MCF 10A (cell line): ENCODE results near the gene GTSE1. TPM values are rescaled to one million over a fixed set of nuclear protein-coding genes. Genes with fewer than 3 reads are reported as not detected.

Experiments
- BruUV-seq: library from RNA; stranded (reverse); fragments of 400-500 nt; replicated peaks from 2 replicates; lab custom pipeline; 2021; lab: Mats Ljungman, UMichigan
- CTCF ChIA-PET: fragments of 300-600 bp; sonication (Branson Sonifier 250); formaldehyde crosslinking; extraction: SDS; loops from one replicate; lab custom pipeline; 2021; ENCODE audit warnings: antibody characterized with exemption, inconsistent platforms; lab: Yijun Ruan, JAX
- POLR2A ChIA-PET: fragments of 300-600, 350-650 bp; sonication (Branson Sonifier 250); formaldehyde crosslinking; extraction: SDS; loops from one replicate; lab custom pipeline; 2020; ENCODE audit warnings: antibody characterized with exemption, inconsistent platforms; lab: Yijun Ruan, JAX
- DNase-seq: peaks from one replicate; pipeline ENCODE4 v3.0.0-alpha.2; 2018; ENCODE audit not compliant: unreplicated experiment
- H3K27ac Mint-ChIP-seq: one replicate; pipeline ENCODE4 v1.8.0; 2022; ENCODE audit warnings: mild to moderate bottlenecking, low read depth, mixed read lengths; ENCODE audit not compliant: unreplicated experiment
- H3K27me3 Mint-ChIP-seq: one replicate; pipeline ENCODE4 v1.8.0; 2022; ENCODE audit warnings: mixed read lengths; ENCODE audit not compliant: insufficient read depth, unreplicated experiment
- H3K36me3 Mint-ChIP-seq: one replicate; pipeline ENCODE4 v1.8.0; 2022; ENCODE audit warnings: mild to moderate bottlenecking, moderate library complexity, mixed read lengths; ENCODE audit not compliant: insufficient read depth, unreplicated experiment
- H3K4me1 Mint-ChIP-seq: one replicate; pipeline ENCODE4 v1.8.0; 2022; ENCODE audit warnings: mixed read lengths; ENCODE audit not compliant: insufficient read depth, unreplicated experiment
- H3K4me3 Mint-ChIP-seq: one replicate; pipeline ENCODE4 v1.8.0; 2022; ENCODE audit warnings: mild to moderate bottlenecking, moderate library complexity, mixed read lengths; ENCODE audit not compliant: unreplicated experiment
- H3K9me3 Mint-ChIP-seq: one replicate; pipeline ENCODE4 v1.8.0; 2022; ENCODE audit warnings: mixed read lengths; ENCODE audit not compliant: unreplicated experiment
- intact Hi-C: fragments of 100-400 bp; cut with micrococcal nuclease; formaldehyde crosslinking; loops from 2 replicates; pipeline ENCODE4 v1.14.1; 2022
- total RNA-seq: library from RNA; stranded (reverse); gene quantifications from 2 replicates; pipeline ENCODE4 v1.2.3, GENCODE V29; 2022
- TF ChIP-seq, protein P1 (sequence below): fragments of 200-600 bp; IDR thresholded peaks from one replicate; pipeline ENCODE4 v1.8.0; 2022; ENCODE audit warnings: antibody characterized with exemption, mild to moderate bottlenecking; ENCODE audit not compliant: unreplicated experiment

Gene GTSE1
- total RNA-seq, 1 experiment from 2014 or later, result 19.9 TPM

DNA sequence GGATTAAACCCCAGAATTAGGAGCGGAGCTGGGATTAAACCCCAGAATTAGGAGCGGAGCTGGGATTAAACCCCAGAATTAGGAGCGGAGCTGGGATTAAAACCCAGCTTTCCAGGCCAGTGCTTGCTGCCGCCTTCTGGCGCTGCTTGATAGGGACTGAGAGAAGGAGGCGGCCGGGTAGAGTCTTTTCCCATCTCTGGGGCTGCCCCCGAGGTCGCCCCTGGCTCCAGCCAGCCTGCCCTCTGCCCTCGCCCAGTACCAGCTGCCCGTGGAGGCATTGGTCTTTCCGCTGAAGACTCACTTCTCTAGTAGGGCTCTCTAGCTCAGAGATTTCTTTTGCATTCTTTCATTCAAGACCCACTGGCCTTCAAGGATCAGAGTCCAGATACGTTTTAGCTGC is 44.0 kb downstream of the GTSE1 start:
- H3K36me3 Mint-ChIP-seq, result peaks cover 83% of the 10 kb centered on the region

DNA sequence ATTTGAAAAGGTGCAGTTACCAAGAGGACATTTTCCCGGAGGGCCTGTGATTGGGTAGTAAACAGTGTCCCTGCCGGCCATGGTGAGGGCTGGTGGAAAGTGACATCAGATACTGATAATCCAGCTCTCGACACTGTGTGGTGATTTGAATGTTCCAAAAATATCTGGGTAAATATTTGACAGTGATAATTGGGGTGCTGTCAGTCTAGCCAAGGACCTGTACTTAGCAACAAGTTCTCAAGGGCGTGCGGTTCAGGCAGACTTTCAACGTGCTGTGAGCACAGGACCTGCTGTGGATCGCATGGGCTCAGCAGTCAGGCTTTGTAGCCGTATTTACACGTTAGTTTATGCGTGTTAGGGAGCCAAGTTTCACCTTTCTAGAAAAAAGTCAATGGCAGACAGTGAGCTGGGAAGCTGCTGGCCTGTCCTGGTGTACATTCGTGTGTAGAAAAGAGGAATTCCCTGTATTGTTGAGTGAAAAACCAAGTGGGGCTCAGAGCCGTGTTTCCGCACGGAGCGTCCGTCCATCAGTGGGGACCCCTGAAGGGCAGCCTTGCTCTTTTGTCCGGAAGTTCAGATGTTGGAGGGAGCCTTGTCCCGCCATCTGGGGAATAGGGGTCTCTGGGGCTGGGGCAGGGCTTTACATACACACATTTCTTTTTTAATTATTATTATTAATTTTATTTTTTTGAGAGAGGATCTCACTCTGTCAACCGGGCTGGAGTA is 50.2 kb downstream of the GTSE1 start:
- TF ChIP-seq, protein P1, sequence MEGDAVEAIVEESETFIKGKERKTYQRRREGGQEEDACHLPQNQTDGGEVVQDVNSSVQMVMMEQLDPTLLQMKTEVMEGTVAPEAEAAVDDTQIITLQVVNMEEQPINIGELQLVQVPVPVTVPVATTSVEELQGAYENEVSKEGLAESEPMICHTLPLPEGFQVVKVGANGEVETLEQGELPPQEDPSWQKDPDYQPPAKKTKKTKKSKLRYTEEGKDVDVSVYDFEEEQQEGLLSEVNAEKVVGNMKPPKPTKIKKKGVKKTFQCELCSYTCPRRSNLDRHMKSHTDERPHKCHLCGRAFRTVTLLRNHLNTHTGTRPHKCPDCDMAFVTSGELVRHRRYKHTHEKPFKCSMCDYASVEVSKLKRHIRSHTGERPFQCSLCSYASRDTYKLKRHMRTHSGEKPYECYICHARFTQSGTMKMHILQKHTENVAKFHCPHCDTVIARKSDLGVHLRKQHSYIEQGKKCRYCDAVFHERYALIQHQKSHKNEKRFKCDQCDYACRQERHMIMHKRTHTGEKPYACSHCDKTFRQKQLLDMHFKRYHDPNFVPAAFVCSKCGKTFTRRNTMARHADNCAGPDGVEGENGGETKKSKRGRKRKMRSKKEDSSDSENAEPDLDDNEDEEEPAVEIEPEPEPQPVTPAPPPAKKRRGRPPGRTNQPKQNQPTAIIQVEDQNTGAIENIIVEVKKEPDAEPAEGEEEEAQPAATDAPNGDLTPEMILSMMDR, result no peak
- H3K4me1 Mint-ChIP-seq, result no peaks in the 10 kb centered on the region
- no peak overlapping the region for H3K4me3 Mint-ChIP-seq
- H3K27me3 Mint-ChIP-seq, result no peaks in the 10 kb centered on the region
- intact Hi-C loops, result no loop called here
- CTCF ChIA-PET, result no interaction called here
- BruUV-seq, result no TSS peak
- DNase-seq, result no peak
- POLR2A ChIA-PET, result no interaction called here
- no peaks in the 10 kb centered on the region for H3K9me3 Mint-ChIP-seq
- H3K27ac Mint-ChIP-seq, result no peak overlapping the region
- peaks cover 95% of the 10 kb centered on the region for H3K36me3 Mint-ChIP-seq

More for the DNA sequence above, 44.0 kb downstream of the GTSE1 start:
- H3K27me3 Mint-ChIP-seq, result no peaks in the 10 kb centered on the region
- no peak overlapping the region for H3K27ac Mint-ChIP-seq
- TF ChIP-seq, protein P1, result no peak
- ChIA-PET CTCF (interaction anchor here (0.6 to 2.7 kb wide), 4 partner anchors 15 to 418 kb away, joined by 3 to 13 read pairs (median 3); no protein-coding TSS in a partner anchor), POLR2A (no interaction called here)
- peaks cover 14% of the 10 kb centered on the region for H3K4me1 Mint-ChIP-seq
- DNase-seq, result no peak
- BruUV-seq, result no TSS peak
- H3K9me3 Mint-ChIP-seq, result no peaks in the 10 kb centered on the region
- intact Hi-C loops, result no loop called here
- H3K4me3 Mint-ChIP-seq, result no peak overlapping the region

DNA sequence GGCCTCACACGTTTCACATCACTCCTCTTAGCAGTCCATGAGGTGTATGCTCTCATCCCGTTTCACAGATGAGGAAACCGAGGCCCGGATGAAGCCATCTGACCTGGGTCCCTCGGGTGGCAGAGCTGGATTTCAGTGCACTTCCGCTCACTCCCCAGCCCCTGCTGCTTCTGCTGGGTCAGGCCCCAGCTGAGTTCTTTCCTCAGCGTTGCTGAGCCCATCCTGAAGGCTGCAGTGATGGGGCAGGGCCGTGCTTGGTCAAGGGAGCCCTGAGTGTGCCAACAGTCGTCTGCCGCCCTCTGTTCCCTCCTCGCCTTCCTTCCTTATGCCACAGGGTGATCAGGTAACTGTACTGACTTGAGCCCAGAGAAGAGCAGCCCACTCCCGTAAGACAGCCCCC is 51.0 kb downstream of the GTSE1 start:
- Mint-ChIP-seq H3K9me3 (no peaks in the 10 kb centered on the region), H3K27me3 (no peaks in the 10 kb centered on the region), H3K4me1 (peaks cover 5% of the 10 kb centered on the region), H3K27ac (no peak overlapping the region), H3K4me3 (no peak overlapping the region), H3K36me3 (peaks cover 89% of the 10 kb centered on the region)
- ChIA-PET POLR2A (no interaction called here), CTCF (no interaction called here)
- intact Hi-C loops, result no loop called here
- TF ChIP-seq, protein P1, result no peak
- no TSS peak for BruUV-seq
- no peak for DNase-seq

DNA sequence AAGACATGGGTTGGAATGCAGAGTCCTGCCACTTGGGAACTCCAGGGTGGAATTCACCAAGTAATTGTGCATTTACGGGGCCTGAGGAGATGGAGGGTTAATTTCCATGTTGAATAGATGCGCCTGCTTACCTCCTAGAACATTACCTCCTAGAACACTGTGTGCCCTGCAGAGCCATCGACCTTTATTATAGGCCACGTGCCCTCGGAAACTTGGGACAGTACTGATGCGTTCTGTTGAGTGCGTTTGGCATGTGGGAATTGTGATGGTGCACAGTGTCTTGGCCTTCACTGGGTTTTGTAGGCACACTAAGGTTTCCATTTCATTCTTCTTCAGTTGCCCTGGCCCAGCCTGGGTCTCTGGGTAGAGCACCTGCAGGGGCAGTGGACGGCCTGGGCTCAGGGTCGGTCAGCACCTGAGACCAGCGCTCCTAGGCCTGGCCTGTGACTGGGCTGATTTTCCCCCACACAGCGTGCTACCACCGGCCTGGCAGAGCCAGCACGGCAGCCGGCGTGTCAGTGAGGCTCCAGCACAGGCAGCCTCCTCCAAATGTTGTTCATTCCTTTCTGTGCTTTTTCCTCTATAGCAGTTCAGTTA is 51.5 kb downstream of the GTSE1 start:
- intact Hi-C loops, result no loop called here
- ChIA-PET POLR2A (no interaction called here), CTCF (no interaction called here)
- BruUV-seq, result no TSS peak
- Mint-ChIP-seq H3K27me3 (no peaks in the 10 kb centered on the region), H3K36me3 (peaks cover 89% of the 10 kb centered on the region), H3K27ac (no peak overlapping the region), H3K9me3 (no peaks in the 10 kb centered on the region), H3K4me3 (no peak overlapping the region), H3K4me1 (peaks cover 10% of the 10 kb centered on the region)
- DNase-seq, result no peak
- TF ChIP-seq, protein P1, result no peak
